Choroid plexus epithelial cell (primary cell): ENCODE data around the gene PLEKHG5.

Source experiments
- DNase-seq: peaks from one replicate; pipeline ENCODE4 v3.0.0-alpha.2; 2010; ENCODE audit warnings: low read depth
- H3K4me3 ChIP-seq: 2 replicates; pipeline ENCODE4 v1.5.1; 2011; ENCODE audit warnings: low read depth, mild to moderate bottlenecking, control low read depth, low read length, moderate library complexity
- CTCF ChIP-seq: conservative IDR thresholded peaks from 2 replicates; pipeline ENCODE4 v1.5.1; 2011; ENCODE audit warnings: low read depth, mild to moderate bottlenecking, control low read depth, inconsistent platforms, low read length, moderate library complexity

The PLEKHG5 gene

GRCh38 chr1:6473156-6473555, 18.3 kb downstream of the PLEKHG5 start:
- DNase-seq, result no peak
- no peak for TF ChIP-seq CTCF
- no peak overlapping the region for H3K4me3 ChIP-seq

- no peak for DNase-seq
- TF ChIP-seq CTCF, result peak; percentile 40
- no peak overlapping the region for H3K4me3 ChIP-seq
Observed at GRCh38 chr1:6472391-6472790, 19.1 kb downstream of the PLEKHG5 start.

GRCh38 chr1:6471970-6472368, 19.5 kb downstream of the PLEKHG5 start:
- no peak overlapping the region for H3K4me3 ChIP-seq
- no peak for DNase-seq
- TF ChIP-seq CTCF, result no peak

GRCh38 chr1:6471086-6471969, 20.1 kb downstream of the PLEKHG5 start:
- no peak overlapping the region for H3K4me3 ChIP-seq
- DNase-seq, result no peak
- no peak for TF ChIP-seq CTCF

- DNase-seq, result no peak
- no peak overlapping the region for H3K4me3 ChIP-seq
- no peak for TF ChIP-seq CTCF
Observed at GRCh38 chr1:6470132-6471085, 21.1 kb downstream of the PLEKHG5 start.

GRCh38 chr1:6468729-6469461, 22.6 kb downstream of the PLEKHG5 start:
- TF ChIP-seq CTCF, result no peak
- no peak for DNase-seq
- H3K4me3 ChIP-seq, result no peak overlapping the region
